Measurements from ENCODE around the gene UNC13A. TPM values are rescaled to one million over a fixed set of nuclear protein-coding genes. Genes with fewer than 3 reads are reported as not detected.
"Not testable (repeated sequence)": the region's sequence is repeated elsewhere in the genome, so short reads cannot be mapped to it uniquely, and the experiment has no call there.

UNC13A gene
- total and polyA plus RNA-seq, 5 donors: 0.03 to 0.06 (median 0.05) TPM; not detected in 2

DNA sequence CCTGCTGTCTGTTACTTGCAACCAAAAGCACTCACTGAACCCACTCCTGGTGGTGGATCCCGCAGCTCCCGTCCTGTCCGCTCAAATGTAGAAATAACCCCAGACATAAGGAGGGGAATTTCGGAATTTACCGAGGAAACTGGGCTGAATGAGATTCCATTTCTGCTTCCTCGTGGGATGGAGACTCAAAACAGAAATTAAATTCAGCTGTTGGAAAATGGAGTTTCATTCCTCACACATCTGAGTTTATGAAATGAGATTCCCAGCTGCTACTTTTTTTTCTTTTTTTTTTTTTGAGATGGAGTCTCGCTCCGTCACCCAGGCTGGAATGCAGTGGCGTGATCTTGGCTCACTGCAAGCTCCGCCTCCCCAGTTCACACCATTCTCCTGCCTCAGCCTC, 88.4 kb downstream of the UNC13A start:
- intact Hi-C loops (cut with DNase I): no loop called here

DNA sequence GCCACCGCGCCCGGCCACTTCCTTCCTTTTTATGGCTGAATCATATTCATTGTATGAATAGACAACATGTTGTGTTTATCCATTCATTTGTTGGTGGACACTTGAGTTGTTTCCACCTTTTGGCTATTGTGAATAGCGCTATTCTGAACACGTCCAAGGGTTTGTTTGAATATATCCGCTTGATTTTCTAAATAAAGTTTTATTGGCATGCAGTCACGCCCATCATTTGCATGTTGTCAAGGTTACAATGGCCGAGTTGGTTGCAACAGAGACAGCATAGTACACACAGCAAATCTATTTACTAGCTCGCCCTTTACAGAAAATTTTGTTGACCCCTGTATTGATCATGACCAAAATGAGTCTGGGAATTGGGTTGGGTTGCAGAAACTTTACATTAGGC, 89.2 kb downstream of the UNC13A start:
- 79% methylated on average over 9 of the region's 9 CpGs for WGBS
- ATAC-seq (no peak), DNase-seq (no peak)
- Histone ChIP-seq H3K4me3 (ENCODE audit: low read length) (no peak overlapping the region), H3K27me3 (ENCODE audit: control insufficient read depth, insufficient read depth) (no peaks in the 10 kb centered on the region), H3K9me3 (ENCODE audit: control insufficient read depth, low read length) (no peaks in the 10 kb centered on the region), H3K4me1 (ENCODE audit: control insufficient read depth, insufficient read depth, low read length) (no peaks in the 10 kb centered on the region), H3K27ac (ENCODE audit: low read length) (no peak overlapping the region)
- intact Hi-C loops (cut with DNase I): no loop called here

More for the DNA sequence above, 88.4 kb downstream of the UNC13A start:
- WGBS: 60% methylated on average over 10 of the region's 10 CpGs
- ATAC-seq (no peak), DNase-seq (no peak)
- Histone ChIP-seq H3K4me3 (ENCODE audit: low read length) (no peak overlapping the region), H3K27ac (ENCODE audit: low read length) (no peak overlapping the region), H3K9me3 (ENCODE audit: control insufficient read depth, low read length) (no peaks in the 10 kb centered on the region), H3K4me1 (ENCODE audit: control insufficient read depth, insufficient read depth, low read length) (no peaks in the 10 kb centered on the region), H3K27me3 (ENCODE audit: control insufficient read depth, insufficient read depth) (no peaks in the 10 kb centered on the region)

DNA sequence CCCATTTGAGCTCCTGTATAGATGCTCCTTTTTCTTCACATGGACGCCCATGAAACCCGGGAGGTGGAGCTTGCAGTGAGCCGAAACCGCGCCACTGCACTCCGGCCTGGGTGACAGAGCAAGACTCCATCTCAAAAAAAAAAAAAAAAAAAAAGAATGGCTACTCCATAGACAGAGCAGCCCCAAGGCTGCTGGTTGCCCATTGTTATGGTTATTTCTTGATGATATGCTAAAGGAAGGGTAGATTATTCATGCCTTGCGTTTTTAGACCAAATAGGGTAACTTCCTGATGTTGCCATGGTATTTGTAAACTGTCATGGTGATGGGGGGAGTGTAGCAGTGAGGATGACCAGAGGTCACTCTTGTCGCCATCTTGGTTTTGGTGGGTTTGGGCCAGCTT, 90.1 kb downstream of the UNC13A start:
- H3K9me3 ChIP-seq (ENCODE audit: control insufficient read depth, low read length); DNase-seq; H3K4me3 ChIP-seq (ENCODE audit: low read length); intact Hi-C loops (cut with DNase I); H3K27me3 ChIP-seq (ENCODE audit: control insufficient read depth, insufficient read depth); H3K27ac ChIP-seq (ENCODE audit: low read length); ATAC-seq; H3K4me1 ChIP-seq (ENCODE audit: control insufficient read depth, insufficient read depth, low read length): not testable (repeated sequence)
- 83% methylated on average over 8 of the region's 8 CpGs for WGBS

DNA sequence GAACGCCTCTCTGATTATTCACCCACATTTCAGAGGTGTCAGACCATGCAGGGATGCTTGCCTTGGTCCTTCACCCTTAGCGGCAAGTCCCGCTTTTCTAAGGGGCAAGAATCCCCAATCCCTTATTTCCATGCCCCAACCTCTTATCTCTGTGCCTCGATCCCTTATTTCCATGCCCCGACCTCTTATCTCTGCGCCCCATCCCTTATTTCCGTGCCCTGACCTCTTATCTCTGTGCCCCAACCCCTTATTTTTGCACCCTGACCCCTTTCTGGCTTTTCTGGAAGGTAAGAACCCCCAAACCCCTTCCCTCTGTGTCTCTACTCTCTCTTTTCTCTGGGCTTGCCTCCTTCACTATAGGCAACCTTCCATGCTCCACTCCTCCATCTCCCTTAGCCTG, 93.9 kb downstream of the UNC13A start:
- H3K4me1 ChIP-seq (ENCODE audit: control insufficient read depth, insufficient read depth, low read length); DNase-seq; ATAC-seq; H3K4me3 ChIP-seq (ENCODE audit: low read length); intact Hi-C loops (cut with DNase I); H3K27ac ChIP-seq (ENCODE audit: low read length); H3K9me3 ChIP-seq (ENCODE audit: control insufficient read depth, low read length); H3K27me3 ChIP-seq (ENCODE audit: control insufficient read depth, insufficient read depth): not testable (repeated sequence)
- 77% methylated on average over 7 of the region's 7 CpGs for WGBS

DNA sequence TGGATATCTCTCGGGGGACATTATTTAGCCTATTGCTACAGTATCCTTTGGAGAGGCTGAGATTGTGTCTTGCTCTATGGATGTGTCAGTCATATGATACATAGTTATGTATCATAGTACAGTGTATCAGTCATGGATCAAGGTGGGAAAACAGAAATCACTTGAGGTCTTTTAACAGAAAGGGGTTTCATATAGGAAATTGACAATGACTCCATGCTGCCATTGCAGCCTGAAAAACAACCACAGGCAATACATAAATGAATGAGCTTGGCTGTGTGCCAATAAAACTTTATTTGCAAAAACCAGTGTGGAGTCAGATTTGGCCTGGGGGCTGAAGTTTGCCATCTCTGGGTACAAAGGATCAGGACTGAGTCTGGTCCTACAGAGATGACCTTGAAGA, 97.3 kb downstream of the UNC13A start:
- ATAC-seq (no peak), DNase-seq (no peak)
- 56% methylated on average over 1 of the region's 1 CpG for WGBS
- Histone ChIP-seq H3K4me3 (ENCODE audit: low read length) (no peak overlapping the region), H3K27me3 (ENCODE audit: control insufficient read depth, insufficient read depth) (no peaks in the 10 kb centered on the region), H3K9me3 (ENCODE audit: control insufficient read depth, low read length) (no peaks in the 10 kb centered on the region), H3K27ac (ENCODE audit: low read length) (no peak overlapping the region), H3K4me1 (ENCODE audit: control insufficient read depth, insufficient read depth, low read length) (no peaks in the 10 kb centered on the region)
- intact Hi-C loops (cut with DNase I): no loop called here

DNA sequence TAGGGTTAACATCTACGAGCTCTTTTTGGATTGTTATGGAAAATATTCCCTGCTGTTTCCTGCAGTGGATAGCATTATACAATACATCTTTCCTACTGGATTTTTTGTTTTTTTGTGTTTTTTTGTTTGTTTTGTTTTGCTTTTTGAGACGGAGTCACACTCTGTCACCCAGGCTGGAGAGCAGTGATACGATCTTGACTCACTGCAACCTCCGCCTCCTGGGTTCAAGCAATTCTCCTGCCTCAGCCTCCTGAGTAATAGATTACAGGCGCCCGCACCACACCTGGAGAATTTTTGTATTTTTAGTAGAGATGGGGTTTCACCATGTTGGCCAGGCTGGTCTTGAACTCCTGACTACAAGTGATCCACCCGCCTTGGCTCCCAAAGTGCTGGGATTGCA, 102.8 kb downstream of the UNC13A start:
- H3K27ac ChIP-seq (ENCODE audit: low read length); H3K4me3 ChIP-seq (ENCODE audit: low read length); H3K27me3 ChIP-seq (ENCODE audit: control insufficient read depth, insufficient read depth); H3K9me3 ChIP-seq (ENCODE audit: control insufficient read depth, low read length); ATAC-seq; intact Hi-C loops (cut with DNase I); H3K4me1 ChIP-seq (ENCODE audit: control insufficient read depth, insufficient read depth, low read length); DNase-seq: not testable (repeated sequence)
- WGBS: 63% methylated on average over 7 of the region's 7 CpGs

DNA sequence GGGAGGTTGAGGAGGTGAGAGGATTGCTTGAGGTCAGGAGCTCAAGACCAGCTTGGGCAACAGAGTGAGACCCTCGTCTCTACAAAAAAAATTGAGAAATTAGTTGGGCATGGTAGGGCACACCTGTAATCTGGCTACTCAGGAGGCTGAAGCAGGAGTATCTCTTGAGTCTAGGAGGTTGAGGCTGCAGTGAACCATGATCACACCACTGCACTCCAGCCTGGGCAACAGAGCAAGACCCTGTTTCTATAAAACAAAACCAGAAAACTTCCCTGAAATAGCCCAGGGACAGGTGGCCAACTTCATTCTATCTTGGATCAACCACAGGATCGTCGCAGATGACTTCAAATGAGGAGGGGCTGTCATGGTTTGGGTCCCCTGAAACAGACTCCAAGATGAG, 104.0 kb downstream of the UNC13A start:
- WGBS: 61% methylated on average over 3 of the region's 3 CpGs
- Histone ChIP-seq H3K4me3 (ENCODE audit: low read length) (no peak overlapping the region), H3K4me1 (ENCODE audit: control insufficient read depth, insufficient read depth, low read length) (no peaks in the 10 kb centered on the region), H3K27me3 (ENCODE audit: control insufficient read depth, insufficient read depth) (no peaks in the 10 kb centered on the region), H3K27ac (ENCODE audit: low read length) (no peak overlapping the region), H3K9me3 (ENCODE audit: control insufficient read depth, low read length) (no peaks in the 10 kb centered on the region)
- DNase-seq (no peak), ATAC-seq (no peak)
- intact Hi-C loops (cut with DNase I): no loop called here

DNA sequence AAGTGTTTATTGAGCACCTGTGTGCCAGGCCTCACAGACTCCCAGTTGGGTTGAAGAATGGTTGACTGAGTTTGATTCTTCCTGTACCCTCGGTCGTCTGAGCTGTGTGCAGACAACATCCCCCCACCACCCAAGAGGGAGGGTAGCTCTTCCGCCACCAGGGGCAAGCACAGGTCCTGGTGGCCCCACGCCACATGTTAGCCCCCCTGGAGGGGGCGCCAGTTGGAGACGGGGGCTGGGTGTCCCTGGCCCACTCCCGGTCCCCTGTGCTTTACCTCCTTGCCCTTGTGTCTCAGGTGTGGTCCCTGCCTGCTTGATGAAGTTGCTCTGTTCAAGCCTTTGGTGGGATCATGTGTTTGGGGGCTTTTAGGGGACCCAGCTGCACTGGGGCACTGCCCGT, 105.5 kb downstream of the UNC13A start:
- Histone ChIP-seq H3K27me3 (ENCODE audit: control insufficient read depth, insufficient read depth) (no peaks in the 10 kb centered on the region), H3K27ac (ENCODE audit: low read length) (no peak overlapping the region), H3K9me3 (ENCODE audit: control insufficient read depth, low read length) (no peaks in the 10 kb centered on the region), H3K4me3 (ENCODE audit: low read length) (no peak overlapping the region), H3K4me1 (ENCODE audit: control insufficient read depth, insufficient read depth, low read length) (no peaks in the 10 kb centered on the region)
- intact Hi-C loops (cut with DNase I): no loop called here
- ATAC-seq (no peak), DNase-seq (no peak)
- WGBS: 80% methylated on average over 8 of the region's 8 CpGs

DNA sequence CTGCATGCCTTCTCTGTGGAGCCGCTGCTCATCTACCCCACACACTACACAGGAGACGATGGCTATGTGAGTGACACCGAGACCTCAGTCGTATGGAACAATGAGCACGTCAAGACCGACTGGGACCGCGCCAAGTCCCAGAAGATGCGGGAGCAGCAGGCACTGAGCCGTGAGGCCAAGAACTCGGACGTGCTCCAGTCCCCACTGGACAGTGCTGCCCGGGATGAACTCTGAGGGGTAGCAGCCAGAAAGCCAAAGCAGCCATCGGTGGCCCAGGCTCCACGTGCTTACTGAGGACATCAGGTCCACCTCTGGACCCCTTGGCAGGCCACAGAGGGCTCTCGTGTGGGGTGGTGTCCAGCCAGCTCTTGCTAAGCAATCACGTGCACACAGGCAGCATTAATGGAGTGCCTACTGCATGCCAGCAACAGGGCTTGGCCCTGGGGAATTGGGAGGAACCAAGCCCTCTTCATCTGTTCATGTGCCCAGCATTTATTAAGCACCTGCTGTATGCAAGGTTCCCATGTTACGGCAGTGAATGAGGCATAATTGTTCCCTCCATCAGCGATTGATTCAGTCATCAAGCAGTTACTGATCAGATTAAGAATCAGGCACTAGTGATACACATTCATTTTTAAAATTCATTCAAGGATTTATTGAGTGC, 106.8 kb downstream of the UNC13A start:
- 71% methylated on average over 19 of the region's 19 CpGs for WGBS
- Histone ChIP-seq H3K27me3 (ENCODE audit: control insufficient read depth, insufficient read depth) (no peaks in the 10 kb centered on the region), H3K9me3 (ENCODE audit: control insufficient read depth, low read length) (no peaks in the 10 kb centered on the region), H3K27ac (ENCODE audit: low read length) (no peak overlapping the region), H3K4me3 (ENCODE audit: low read length) (no peak overlapping the region), H3K4me1 (ENCODE audit: control insufficient read depth, insufficient read depth, low read length) (no peaks in the 10 kb centered on the region)
- DNase-seq: no peak
- no peak for ATAC-seq
- intact Hi-C loops (cut with DNase I): no loop called here

DNA sequence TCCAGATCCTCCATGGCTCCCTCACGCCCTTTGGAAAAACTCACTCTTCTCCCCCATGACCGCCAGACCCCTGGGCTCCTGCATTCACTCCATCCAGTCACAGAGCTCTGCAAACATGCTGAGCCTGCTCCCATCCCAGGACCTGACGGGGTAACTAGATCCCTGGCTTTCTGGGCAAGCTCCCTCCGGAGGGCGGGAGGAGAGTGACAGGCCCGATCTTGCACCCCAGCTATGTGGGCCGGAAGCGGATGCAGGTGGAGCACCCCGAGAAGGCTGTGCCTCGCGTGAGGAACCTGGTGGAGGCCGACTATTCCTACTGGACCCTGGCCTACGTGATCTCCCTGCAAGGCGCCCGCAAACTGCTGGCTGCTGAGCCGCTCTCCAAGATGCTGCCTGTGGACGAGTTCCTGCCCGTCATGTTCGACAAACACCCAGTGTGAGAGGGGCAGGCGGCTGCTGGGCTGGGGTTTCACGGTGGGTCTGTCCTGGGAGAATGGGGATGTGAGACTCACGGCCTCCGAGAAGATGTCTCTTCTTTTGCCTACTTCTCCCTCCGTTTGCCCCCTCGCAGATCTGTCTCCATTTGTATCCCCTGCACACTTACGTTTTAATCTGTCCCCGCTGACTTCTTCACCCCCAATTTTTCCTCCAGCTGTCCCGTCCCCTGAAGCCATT, 107.5 kb downstream of the UNC13A start:
- intact Hi-C loops (cut with DNase I): no loop called here
- WGBS: 91% methylated on average over 28 of the region's 28 CpGs
- Histone ChIP-seq H3K27me3 (ENCODE audit: control insufficient read depth, insufficient read depth) (no peaks in the 10 kb centered on the region), H3K9me3 (ENCODE audit: control insufficient read depth, low read length) (no peaks in the 10 kb centered on the region), H3K4me1 (ENCODE audit: control insufficient read depth, insufficient read depth, low read length) (no peaks in the 10 kb centered on the region), H3K4me3 (ENCODE audit: low read length) (no peak overlapping the region), H3K27ac (ENCODE audit: low read length) (no peak overlapping the region)
- DNase-seq: no peak
- ATAC-seq: no peak

DNA sequence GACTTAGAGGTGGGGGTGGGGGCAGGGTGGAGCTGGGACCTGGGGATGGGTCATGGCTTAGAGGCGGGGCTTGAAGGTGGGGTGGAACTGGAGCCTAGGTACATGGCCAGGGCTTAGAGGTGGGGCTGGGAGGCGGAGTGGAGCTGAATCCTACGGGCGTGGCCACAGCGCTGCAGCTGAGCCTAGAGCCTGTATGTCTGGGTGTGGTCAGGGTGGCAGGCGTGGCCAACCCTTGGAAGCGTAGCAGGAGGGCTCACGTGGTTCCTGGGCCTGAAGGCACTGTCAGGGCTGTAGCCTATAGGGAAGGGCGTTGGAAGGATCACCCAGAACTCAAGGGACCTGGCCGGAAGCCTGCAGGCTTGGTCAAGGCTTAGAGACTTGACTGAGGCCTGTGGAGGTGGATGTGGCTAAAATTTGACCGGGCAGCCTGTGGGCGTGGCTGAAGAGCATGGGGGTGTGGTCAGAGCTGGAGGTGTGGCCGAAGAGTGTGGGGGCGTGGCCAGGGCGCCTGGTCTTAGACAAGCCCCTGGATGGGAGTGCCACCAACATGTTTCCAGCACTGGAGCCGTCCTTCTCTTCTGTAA, 108.4 kb downstream of the UNC13A start:
- Histone ChIP-seq H3K4me3 (ENCODE audit: low read length) (no peak overlapping the region), H3K27me3 (ENCODE audit: control insufficient read depth, insufficient read depth) (no peaks in the 10 kb centered on the region), H3K4me1 (ENCODE audit: control insufficient read depth, insufficient read depth, low read length) (no peaks in the 10 kb centered on the region), H3K27ac (ENCODE audit: low read length) (no peak overlapping the region), H3K9me3 (ENCODE audit: control insufficient read depth, low read length) (no peaks in the 10 kb centered on the region)
- DNase-seq: peak; percentile 70 to 87 (median 80)
- intact Hi-C loops (cut with DNase I): loop anchor here in 1 of 4 donors (10.0 kb wide), 1 partner anchor 125 kb away; no protein-coding TSS in a partner anchor
- 59% methylated on average over 16 of the region's 16 CpGs for WGBS
- ATAC-seq: peak; percentile 69 to 83
